COLO668 (cell line): ENCODE measurements around the gene SRRM4.

Source experiments
- DNase-seq: peaks from one replicate; lab custom pipeline; 2025; ENCODE audit not compliant: unreplicated experiment; lab: John Stamatoyannopoulos, UW

SRRM4 gene

GRCh38 chr12:119114294-119114693 is 133.0 kb downstream of the SRRM4 start:
- no peak for DNase-seq

- peak; percentile 54 for DNase-seq
These were observed 134.1 kb downstream of the SRRM4 start for GRCh38 chr12:119115296-119115905.

GRCh38 chr12:119117936-119118335 is 136.6 kb downstream of the SRRM4 start:
- DNase-seq: no peak

GRCh38 chr12:119118625-119119024 is 137.3 kb downstream of the SRRM4 start:
- DNase-seq: no peak

- no peak for DNase-seq
These were observed 140.7 kb downstream of the SRRM4 start for GRCh38 chr12:119122047-119122446.

- DNase-seq: no peak
These were observed 141.4 kb downstream of the SRRM4 start for GRCh38 chr12:119122751-119123150.

GRCh38 chr12:119128527-119128926 is 147.2 kb downstream of the SRRM4 start:
- no peak for DNase-seq

GRCh38 chr12:119129827-119130434 is 148.6 kb downstream of the SRRM4 start:
- no peak for DNase-seq

GRCh38 chr12:119130523-119130922 is 149.2 kb downstream of the SRRM4 start:
- no peak for DNase-seq

- no peak for DNase-seq
These were observed 153.1 kb downstream of the SRRM4 start for GRCh38 chr12:119134284-119135072.

- DNase-seq: no peak
These were observed 155.6 kb downstream of the SRRM4 start for GRCh38 chr12:119136811-119137410.

GRCh38 chr12:119139448-119139847 is 158.1 kb downstream of the SRRM4 start:
- DNase-seq: no peak

GRCh38 chr12:119145367-119145766 is 164.0 kb downstream of the SRRM4 start:
- DNase-seq: no peak

- no peak for DNase-seq
These were observed 166.6 kb downstream of the SRRM4 start for GRCh38 chr12:119147847-119148448.

GRCh38 chr12:119149270-119149669 is 167.9 kb downstream of the SRRM4 start:
- no peak for DNase-seq

- DNase-seq: no peak
These were observed 170.2 kb downstream of the SRRM4 start for GRCh38 chr12:119151445-119152026.

- DNase-seq: no peak
These were observed 172.4 kb downstream of the SRRM4 start for GRCh38 chr12:119153477-119154434.

- DNase-seq: no peak
These were observed 173.1 kb downstream of the SRRM4 start for GRCh38 chr12:119154435-119154818.

- no peak for DNase-seq
These were observed 175.2 kb downstream of the SRRM4 start for GRCh38 chr12:119156401-119157044.
